Caki2 (cell line): ENCODE results near the gene PPWD1. TPM values are rescaled to one million over a fixed set of nuclear protein-coding genes. Genes with fewer than 3 reads are reported as not detected.
"Not testable (repeated sequence)": the region's sequence is repeated elsewhere in the genome, so short reads cannot be mapped to it uniquely, and the experiment has no call there.

Source experiments
- DNase-seq: peaks from one replicate; pipeline ENCODE4 v3.0.0-alpha.2; 2015; ENCODE audit warnings: low read depth
- in situ Hi-C: cut with HindIII; loops from 2 replicates; pipeline ENCODE4 v1.10.0; 2016; ENCODE audit warnings: low sequenced_read_pairs, low pct_unique_long_range_greater_than_20kb, mixed read lengths
- total RNA-seq: library from RNA; depleted of rRNA; stranded (reverse); fragments of >200 nt; shearing (Covaris generic); gene quantifications from 2 replicates; pipeline ENCODE4 v1.2.3, GENCODE V29; 2014; ENCODE audit warnings: low replicate concordance; rRNA removed

PPWD1 gene
- total RNA-seq, 1 experiment from 2014 or later, result 16.5 TPM

- no peak for DNase-seq
- in situ Hi-C loops, result no loop called here
Observed at GRCh38 chr5:65612298-65612907, 49.3 kb downstream of the PPWD1 start.

- in situ Hi-C loops, result no loop called here
- DNase-seq, result no peak
Observed at GRCh38 chr5:65620021-65620420, 56.9 kb downstream of the PPWD1 start.

GRCh38 chr5:65621961-65622360 is 58.9 kb downstream of the PPWD1 start:
- DNase-seq, in situ Hi-C loops: not testable (repeated sequence)

- DNase-seq, result no peak
- in situ Hi-C loops, result no loop called here
Observed at GRCh38 chr5:65623482-65623881, 60.4 kb downstream of the PPWD1 start.

DNA sequence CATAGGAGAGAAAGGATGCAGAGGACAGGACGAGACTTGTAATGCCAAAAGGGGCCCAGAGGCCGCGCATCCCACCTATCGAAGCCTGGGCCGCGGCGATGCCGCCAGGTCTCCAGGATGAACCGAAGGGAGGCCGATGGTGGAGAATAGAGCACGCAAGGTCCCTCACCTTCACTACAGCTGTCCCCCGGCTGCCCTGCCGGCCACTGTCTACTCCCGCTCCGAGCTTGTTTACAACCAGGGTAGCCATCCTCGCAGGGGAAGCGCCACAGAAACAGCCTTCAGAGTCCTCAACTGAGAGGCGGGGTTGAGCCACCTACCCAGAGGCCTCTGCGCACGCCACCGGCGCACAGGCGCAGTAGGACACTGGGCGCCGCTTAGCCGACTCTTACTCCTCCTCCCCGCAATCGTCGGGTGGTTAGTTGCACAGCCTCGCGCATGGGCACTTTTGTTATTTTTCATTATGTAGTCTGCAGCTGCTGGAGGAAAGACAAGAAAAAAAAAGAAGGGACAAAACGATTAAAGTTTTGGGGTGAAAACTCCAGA is 61.0 kb downstream of the PPWD1 start, which contains the start of gene TRIM23:
Gene TRIM23 (minus strand): TSS at position 309 of the 546 bp plus-strand sequence. CDS start 59 bp downstream, at position 250.
- peak; percentile 93 for DNase-seq
- in situ Hi-C loops, result no loop called here

DNA sequence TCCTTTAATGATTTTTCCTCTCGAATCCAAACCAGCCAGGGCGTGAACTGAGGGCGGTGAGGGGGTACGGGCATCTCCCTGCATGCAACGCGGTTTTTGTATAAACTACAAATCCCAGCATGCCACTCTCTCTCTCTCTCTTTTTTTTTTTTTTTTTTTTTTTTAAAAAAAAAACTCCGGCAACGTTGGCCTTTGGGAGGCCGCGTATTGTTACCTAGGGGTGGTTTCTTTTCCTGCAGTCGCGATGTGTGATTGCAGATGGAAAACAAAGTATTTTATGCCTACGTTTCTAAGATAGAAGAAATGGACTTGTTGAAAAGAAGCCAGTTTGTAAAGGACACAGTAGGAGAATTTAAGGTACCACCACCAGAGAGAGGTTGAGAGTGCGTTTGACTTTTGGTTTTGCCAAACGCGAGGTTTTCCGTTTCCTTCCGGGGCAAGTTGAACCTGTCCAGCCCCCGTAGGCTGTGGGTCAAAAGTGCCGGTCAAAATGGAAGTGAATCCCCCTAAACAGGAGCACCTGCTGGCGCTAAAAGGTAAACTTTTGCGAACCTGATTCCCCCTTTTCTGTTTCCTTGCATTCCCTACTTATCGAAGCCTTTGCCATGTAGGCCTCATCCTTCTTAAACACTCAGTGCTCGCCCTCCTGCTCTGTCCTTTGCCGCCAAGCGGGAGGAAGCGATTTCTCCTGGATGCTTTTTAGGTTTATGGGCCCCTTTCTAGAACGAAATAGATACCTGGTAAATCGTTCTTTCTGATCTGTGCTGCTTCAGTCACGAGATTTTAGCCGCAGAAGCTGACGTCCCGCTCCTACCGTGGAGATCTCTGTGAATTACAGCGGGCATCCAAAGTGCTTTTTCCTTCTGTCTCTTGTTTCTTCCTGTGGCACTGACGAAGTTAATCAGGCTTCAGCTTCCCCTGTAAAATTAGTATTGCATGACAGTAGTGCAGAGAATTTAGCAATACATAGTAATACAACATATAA is 61.8 kb downstream of the PPWD1 start, which contains the start of the genes SHLD3 and TRAPPC13:
Gene SHLD3 (plus strand): TSS at position 457 of the 985 bp plus-strand sequence. CDS start 4,561 bp downstream, outside the sequence.
Gene TRAPPC13 (plus strand): TSS at position 457 of the 985 bp plus-strand sequence. CDS start 34 bp downstream, at position 491.
- DNase-seq, result peak; percentile 95
- in situ Hi-C loops, result no loop called here

DNA sequence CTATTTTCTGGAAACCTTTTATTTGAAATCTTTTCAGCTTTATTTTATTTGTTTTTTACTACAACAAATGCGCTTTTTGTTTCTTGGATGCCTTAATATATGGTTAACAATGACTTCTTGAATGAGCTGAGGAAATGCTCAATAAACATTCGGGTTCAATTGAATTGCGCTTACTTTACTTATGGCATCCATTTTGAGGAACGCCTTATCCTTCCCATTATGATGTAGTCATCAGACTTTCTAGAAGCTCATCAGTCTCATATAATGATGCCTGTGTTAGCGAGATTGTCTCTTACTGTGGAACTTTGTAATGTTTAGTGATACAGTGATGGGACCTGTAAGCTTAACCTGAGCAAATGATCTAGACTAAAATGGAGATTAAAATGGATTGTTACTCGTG is 62.6 kb downstream of the PPWD1 start:
- in situ Hi-C loops, result no loop called here

DNA sequence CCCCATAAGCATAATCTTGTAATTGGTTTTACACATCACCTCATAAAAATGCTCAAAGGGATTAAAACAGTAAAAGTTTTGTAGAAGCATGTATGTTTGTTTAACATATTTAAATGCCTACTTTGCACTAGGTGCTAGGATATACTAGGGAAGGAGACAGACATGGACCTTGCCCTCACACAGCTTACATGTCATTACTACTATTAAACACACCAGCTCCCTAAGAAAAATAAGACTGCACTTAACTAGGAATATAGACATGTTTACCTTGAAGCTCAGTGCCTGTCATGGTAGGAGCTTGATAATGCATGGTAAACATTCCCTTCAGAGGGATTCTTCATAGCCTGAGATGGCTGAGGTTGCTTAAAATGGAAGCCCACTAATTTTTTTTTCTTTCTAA is 67.9 kb downstream of the PPWD1 start:
- no peak for DNase-seq
- in situ Hi-C loops, result no loop called here

More for the DNA sequence above, 62.6 kb downstream of the PPWD1 start:
- DNase-seq, result peak; percentile 10

Other genes starting within 250 kb of the PPWD1 start
- not detected in 2 replicates for gene ADAMTS6, start 81.4 kb upstream of the PPWD1 start, total RNA-seq
- 31.8 and 34.5 TPM in 2 replicates for gene CENPK, start 128 bp upstream of the PPWD1 start, total RNA-seq
- gene TRIM23, start 61.0 kb downstream of the PPWD1 start, total RNA-seq, result 3.9 and 9.7 TPM in 2 replicates
- 0.51 and 0.52 TPM in 2 replicates for gene SHLD3, start 61.7 kb downstream of the PPWD1 start, total RNA-seq
- 22.2 and 32.8 TPM in 2 replicates for gene TRAPPC13, start 61.7 kb downstream of the PPWD1 start, total RNA-seq
- gene SGTB, start 158.8 kb downstream of the PPWD1 start, total RNA-seq, result 5.3 and 9.8 TPM in 2 replicates
- gene NLN, start 158.9 kb downstream of the PPWD1 start, total RNA-seq, result 51.3 and 61.0 TPM in 2 replicates